WI38 (cell line): ENCODE results near the gene SELENBP1.

Experiments
- H3K4me3 ChIP-seq: 2 replicates; pipeline ENCODE4 v1.5.1; 2011; ENCODE audit warnings: low read depth, mild to moderate bottlenecking, control low read depth, low read length
- TF ChIP-seq, protein P1 (sequence below): IDR thresholded peaks from 2 replicates; pipeline ENCODE4 v1.5.1; 2012; ENCODE audit warnings: low read depth, mild to moderate bottlenecking, control low read depth, low read length

Gene SELENBP1

DNA sequence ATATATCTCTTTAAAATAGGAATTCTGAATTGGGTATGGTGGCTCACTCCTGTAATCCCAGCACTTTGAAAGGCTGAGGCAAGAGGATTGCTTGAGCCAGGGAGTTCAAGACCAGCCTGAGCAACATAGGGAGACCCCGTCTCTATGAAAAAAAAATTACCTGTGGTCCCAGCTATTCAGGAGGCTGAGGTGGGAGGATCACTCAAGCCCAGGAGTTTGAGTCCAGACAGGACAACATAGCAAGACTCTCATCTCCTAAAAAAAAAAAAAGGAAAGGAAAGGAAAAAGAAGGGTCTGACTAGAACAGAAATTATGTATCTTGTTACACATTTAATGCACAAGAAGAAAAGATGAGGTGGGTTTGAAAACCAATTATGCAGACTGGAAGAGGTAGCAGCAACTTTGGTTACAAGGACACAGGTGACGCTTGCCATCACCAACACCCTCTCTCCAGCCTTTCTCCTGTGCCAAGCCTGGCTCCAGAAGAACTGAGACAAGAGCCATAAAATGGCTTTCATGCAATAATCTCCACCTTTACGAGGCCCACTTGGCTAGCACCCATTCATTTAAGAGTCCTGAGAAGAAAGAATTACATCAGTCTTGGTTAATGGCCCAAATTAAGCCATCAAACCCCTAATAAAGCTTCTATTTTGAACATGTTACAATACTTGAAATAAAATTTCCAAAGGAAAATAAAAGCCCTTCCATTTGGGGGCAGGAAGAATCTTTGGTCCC lies 4.8 kb upstream of the SELENBP1 start:
- H3K4me3 ChIP-seq: no peak overlapping the region
- TF ChIP-seq, protein P1, sequence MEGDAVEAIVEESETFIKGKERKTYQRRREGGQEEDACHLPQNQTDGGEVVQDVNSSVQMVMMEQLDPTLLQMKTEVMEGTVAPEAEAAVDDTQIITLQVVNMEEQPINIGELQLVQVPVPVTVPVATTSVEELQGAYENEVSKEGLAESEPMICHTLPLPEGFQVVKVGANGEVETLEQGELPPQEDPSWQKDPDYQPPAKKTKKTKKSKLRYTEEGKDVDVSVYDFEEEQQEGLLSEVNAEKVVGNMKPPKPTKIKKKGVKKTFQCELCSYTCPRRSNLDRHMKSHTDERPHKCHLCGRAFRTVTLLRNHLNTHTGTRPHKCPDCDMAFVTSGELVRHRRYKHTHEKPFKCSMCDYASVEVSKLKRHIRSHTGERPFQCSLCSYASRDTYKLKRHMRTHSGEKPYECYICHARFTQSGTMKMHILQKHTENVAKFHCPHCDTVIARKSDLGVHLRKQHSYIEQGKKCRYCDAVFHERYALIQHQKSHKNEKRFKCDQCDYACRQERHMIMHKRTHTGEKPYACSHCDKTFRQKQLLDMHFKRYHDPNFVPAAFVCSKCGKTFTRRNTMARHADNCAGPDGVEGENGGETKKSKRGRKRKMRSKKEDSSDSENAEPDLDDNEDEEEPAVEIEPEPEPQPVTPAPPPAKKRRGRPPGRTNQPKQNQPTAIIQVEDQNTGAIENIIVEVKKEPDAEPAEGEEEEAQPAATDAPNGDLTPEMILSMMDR: no peak

DNA sequence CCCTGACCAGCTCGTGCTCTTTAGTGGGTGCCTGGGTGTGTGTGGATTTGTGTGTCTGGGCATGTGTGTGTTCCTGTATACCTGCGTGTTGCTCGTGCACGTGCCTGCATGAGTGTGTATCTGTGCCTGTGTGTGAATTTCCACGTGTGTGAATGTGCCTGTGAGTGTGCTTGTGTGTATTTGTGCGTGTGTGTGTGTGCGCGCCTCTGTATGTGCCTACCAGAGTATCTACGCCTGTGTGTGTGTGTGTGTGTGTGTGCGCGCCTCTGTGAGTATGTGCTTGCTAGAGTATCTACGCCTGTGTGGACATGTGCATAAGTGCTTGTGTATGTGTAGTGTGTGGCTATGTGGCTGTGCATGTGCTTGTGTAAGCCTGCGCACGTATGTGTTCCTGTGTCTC lies 691 bp upstream of the SELENBP1 start:
- TF ChIP-seq, protein P1: no peak
- no peak overlapping the region for H3K4me3 ChIP-seq

DNA sequence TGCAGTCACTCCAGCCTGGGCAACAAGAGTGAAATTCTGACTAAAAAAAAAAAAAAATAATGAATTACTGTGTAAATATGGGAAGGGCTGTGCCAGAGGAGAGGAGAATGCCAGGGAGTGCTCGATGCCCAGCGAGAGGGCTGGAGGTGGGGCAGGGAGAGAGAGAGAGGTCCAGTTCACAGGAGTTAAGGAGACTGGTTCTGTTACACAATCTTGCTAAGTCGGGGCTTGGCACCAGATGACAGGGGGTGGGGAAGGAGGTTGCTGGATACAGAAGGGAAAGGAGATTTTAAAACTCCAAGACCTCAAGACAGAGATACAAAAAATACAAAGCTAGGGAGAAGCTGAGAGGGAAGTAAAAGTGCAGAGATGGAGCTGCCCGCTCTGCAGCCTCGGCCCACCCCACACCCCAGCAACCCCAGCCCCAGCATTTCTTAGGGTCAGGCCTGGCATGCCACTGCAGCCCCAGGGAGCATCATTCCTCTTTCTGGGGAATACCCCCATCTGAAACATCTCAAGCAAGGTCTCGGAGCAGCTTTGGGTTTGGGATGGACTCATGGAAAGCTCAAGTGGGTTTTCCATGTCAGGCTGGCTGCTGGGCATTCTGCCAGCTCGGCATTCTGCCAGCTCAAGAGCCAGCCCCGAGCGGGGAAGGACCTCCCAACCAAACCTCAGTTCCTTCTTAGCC lies 991 bp downstream of the SELENBP1 start:
- peak overlapping the region; percentile 65 for H3K4me3 ChIP-seq
- TF ChIP-seq, protein P1: no peak

DNA sequence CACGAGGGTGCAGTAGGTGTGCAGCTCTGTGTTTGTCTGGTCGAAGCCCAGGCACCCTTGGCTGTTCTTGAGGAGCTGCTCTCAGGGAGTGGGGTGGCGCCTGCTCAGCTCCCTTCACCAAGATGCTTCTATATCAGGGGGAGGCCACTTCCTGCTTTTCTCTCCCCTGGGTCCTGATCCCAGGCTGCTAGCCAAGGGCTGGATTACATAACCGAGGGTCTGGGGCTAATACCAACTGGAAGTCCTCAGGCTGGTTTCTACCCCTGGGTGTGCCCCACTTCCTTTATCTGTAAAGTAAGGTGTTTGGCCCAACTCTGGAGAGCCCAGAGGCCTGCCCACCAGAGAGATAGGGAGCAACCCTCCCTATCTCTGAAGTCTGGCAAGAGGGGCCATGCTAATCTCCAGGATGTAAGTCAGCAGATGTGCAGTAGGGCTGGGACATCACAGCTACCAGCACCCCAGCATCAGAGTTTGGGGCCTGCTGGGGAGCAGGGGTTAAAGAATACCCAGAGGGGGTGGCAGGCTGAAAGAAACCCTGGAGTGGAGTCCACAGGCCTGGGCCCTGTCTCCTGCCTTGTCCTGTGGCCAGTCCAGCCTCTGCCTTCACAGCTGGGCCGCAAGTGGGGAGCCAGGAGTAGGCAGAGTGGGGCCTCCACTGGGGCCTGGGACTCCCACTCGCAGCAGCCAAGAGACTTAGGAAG lies 2.1 kb downstream of the SELENBP1 start:
- TF ChIP-seq, protein P1: no peak
- H3K4me3 ChIP-seq: no peak overlapping the region

DNA sequence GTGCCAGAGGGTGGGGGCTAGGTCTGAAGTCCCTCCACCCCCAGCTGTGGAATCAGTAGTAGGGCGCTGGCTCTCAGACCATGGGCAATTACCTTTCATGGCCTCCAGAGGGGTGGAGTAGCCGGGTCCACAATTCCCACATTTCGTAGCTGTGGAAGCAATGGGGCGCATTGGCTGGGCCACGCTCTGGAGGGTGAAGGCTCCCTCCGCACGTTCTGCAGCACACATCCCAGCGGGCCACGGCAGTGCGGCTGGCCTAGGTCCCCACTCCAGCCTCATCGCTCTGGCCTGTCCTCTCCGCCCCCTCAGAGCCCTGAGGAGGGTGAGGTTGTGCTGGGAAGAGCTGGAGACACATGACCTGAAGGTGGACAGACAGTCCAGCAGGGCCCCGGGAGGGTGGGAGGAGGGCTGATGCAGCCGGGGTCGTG lies 2.9 kb downstream of the SELENBP1 start:
- no peak overlapping the region for H3K4me3 ChIP-seq
- TF ChIP-seq, protein P1: no peak

DNA sequence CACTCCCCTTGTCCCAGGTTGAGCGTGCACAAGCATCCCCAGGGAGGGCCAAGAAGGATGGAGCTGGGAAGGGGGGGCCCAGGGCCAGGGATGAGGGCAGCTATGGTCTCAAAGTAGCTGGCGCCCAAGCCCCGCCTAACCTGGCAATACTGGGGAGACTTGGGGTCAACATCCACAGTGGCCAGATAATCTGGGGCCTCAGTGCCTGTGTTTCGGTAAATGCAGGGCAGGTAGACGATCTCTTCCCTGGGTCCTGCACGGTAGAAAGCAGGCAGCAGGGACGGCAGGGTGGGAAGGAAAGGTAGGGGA lies 3.2 kb downstream of the SELENBP1 start:
- H3K4me3 ChIP-seq: no peak overlapping the region
- TF ChIP-seq, protein P1: no peak
